HEK293 (cell line): ENCODE measurements around the gene FRMD3.

Experiments used
- CTCF ChIP-seq: fragments of 450-650 bp; formaldehyde crosslinking; IDR thresholded peaks from 2 replicates; pipeline ENCODE4 v1.5.1; 2016; ENCODE audit warnings: missing biosample characterization, missing genetic modification characterization
- MZF1 ChIP-seq: fragments of 450-650 bp; formaldehyde crosslinking; IDR thresholded peaks from 2 replicates; pipeline ENCODE4 v1.5.1; 2017; ENCODE audit warnings: missing biosample characterization, missing genetic modification characterization, borderline replicate concordance
- OVOL3 ChIP-seq: fragments of 450-650 bp; formaldehyde crosslinking; IDR thresholded peaks from 2 replicates; pipeline ENCODE4 v1.5.1; 2016; ENCODE audit warnings: missing biosample characterization, missing genetic modification characterization
- PRDM4 ChIP-seq: fragments of 450-650 bp; formaldehyde crosslinking; IDR thresholded peaks from 2 replicates; pipeline ENCODE4 v1.5.1; 2017; ENCODE audit warnings: missing biosample characterization, missing genetic modification characterization
- TCF7L2 ChIP-seq: IDR thresholded peaks from 2 replicates; pipeline ENCODE4 v1.6.1; 2011; ENCODE audit warnings: low read depth, mild to moderate bottlenecking, inconsistent platforms, low read length, moderate library complexity, borderline replicate concordance
- ZBTB20 ChIP-seq: fragments of 450-650 bp; formaldehyde crosslinking; IDR thresholded peaks from 2 replicates; pipeline ENCODE4 v1.5.1; 2016; ENCODE audit warnings: missing biosample characterization, missing genetic modification characterization
- ZNF214 ChIP-seq: fragments of 450-650 bp; formaldehyde crosslinking; IDR thresholded peaks from 2 replicates; pipeline ENCODE4 v1.5.1; 2017; ENCODE audit warnings: missing biosample characterization, mild to moderate bottlenecking, missing genetic modification characterization, borderline replicate concordance
- ZNF239 ChIP-seq: fragments of 450-650 bp; formaldehyde crosslinking; IDR thresholded peaks from 2 replicates; pipeline ENCODE4 v1.5.1; 2016; ENCODE audit warnings: missing biosample characterization, missing genetic modification characterization
- TF ChIP-seq, protein P1 (sequence below): fragments of 450-650 bp; formaldehyde crosslinking; IDR thresholded peaks from 2 replicates; pipeline ENCODE4 v1.5.1; 2016; ENCODE audit warnings: missing biosample characterization, missing genetic modification characterization, low read depth
- TF ChIP-seq, protein P2 (sequence below): fragments of 450-650 bp; formaldehyde crosslinking; IDR thresholded peaks from 2 replicates; pipeline ENCODE4 v1.5.1; 2016; ENCODE audit warnings: missing biosample characterization, missing genetic modification characterization
- TF ChIP-seq, protein P3 (sequence below): IDR thresholded peaks from 2 replicates; pipeline ENCODE4 v1.6.1; 2011; ENCODE audit warnings: mild to moderate bottlenecking, low read depth, low read length, borderline replicate concordance
- TF ChIP-seq, protein P4 (sequence below): fragments of 450-650 bp; formaldehyde crosslinking; IDR thresholded peaks from 2 replicates; pipeline ENCODE4 v1.5.1; 2016; ENCODE audit warnings: missing biosample characterization, missing genetic modification characterization
- TF ChIP-seq, protein P5 (sequence below): fragments of 450-650 bp; formaldehyde crosslinking; IDR thresholded peaks from 2 replicates; pipeline ENCODE4 v1.5.1; 2016; ENCODE audit warnings: missing biosample characterization, missing genetic modification characterization

DNA sequence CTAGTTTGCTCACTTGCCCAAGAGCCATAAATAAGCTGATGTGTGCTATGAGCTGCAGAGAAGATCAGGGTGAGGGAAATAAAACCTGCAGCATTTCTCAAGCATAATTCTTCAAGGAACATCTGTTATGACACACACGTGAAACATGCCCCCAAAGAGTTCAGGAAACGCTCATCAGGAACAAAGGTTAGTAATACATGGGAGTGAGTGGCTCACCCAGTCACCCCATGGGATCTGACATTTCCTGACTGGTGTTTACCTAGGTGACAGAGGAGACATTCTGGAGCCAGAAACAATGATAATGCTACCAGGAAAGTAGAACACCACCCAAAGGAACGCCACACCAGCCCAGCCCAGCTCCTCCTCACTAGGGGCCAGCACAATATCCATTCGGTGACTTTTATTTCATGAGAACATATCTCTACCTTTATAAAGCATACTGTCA, 66.0 kb downstream of the FRMD3 start:
- no peak for TF ChIP-seq CTCF (tag by site-specific recombination)
- TF ChIP-seq, protein P1, sequence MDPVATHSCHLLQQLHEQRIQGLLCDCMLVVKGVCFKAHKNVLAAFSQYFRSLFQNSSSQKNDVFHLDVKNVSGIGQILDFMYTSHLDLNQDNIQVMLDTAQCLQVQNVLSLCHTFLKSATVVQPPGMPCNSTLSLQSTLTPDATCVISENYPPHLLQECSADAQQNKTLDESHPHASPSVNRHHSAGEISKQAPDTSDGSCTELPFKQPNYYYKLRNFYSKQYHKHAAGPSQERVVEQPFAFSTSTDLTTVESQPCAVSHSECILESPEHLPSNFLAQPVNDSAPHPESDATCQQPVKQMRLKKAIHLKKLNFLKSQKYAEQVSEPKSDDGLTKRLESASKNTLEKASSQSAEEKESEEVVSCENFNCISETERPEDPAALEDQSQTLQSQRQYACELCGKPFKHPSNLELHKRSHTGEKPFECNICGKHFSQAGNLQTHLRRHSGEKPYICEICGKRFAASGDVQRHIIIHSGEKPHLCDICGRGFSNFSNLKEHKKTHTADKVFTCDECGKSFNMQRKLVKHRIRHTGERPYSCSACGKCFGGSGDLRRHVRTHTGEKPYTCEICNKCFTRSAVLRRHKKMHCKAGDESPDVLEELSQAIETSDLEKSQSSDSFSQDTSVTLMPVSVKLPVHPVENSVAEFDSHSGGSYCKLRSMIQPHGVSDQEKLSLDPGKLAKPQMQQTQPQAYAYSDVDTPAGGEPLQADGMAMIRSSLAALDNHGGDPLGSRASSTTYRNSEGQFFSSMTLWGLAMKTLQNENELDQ (tag by site-specific recombination) = no peak
- TF ChIP-seq, protein P2, sequence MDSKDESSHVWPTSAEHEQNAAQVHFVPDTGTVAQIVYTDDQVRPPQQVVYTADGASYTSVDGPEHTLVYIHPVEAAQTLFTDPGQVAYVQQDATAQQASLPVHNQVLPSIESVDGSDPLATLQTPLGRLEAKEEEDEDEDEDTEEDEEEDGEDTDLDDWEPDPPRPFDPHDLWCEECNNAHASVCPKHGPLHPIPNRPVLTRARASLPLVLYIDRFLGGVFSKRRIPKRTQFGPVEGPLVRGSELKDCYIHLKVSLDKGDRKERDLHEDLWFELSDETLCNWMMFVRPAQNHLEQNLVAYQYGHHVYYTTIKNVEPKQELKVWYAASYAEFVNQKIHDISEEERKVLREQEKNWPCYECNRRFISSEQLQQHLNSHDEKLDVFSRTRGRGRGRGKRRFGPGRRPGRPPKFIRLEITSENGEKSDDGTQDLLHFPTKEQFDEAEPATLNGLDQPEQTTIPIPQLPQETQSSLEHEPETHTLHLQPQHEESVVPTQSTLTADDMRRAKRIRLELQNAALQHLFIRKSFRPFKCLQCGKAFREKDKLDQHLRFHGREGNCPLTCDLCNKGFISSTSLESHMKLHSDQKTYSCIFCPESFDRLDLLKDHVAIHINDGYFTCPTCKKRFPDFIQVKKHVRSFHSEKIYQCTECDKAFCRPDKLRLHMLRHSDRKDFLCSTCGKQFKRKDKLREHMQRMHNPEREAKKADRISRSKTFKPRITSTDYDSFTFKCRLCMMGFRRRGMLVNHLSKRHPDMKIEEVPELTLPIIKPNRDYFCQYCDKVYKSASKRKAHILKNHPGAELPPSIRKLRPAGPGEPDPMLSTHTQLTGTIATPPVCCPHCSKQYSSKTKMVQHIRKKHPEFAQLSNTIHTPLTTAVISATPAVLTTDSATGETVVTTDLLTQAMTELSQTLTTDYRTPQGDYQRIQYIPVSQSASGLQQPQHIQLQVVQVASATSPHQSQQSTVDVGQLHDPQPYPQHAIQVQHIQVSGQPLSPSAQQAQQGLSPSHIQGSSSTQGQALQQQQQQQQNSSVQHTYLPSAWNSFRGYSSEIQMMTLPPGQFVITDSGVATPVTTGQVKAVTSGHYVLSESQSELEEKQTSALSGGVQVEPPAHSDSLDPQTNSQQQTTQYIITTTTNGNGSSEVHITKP = no peak
- no peak for TF ChIP-seq ZNF239 (tag by site-specific recombination)
- no peak for TF ChIP-seq ZNF214 (tag by site-specific recombination)
- TF ChIP-seq, protein P3, sequence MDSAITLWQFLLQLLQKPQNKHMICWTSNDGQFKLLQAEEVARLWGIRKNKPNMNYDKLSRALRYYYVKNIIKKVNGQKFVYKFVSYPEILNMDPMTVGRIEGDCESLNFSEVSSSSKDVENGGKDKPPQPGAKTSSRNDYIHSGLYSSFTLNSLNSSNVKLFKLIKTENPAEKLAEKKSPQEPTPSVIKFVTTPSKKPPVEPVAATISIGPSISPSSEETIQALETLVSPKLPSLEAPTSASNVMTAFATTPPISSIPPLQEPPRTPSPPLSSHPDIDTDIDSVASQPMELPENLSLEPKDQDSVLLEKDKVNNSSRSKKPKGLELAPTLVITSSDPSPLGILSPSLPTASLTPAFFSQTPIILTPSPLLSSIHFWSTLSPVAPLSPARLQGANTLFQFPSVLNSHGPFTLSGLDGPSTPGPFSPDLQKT = no peak
- TF ChIP-seq, protein P4, sequence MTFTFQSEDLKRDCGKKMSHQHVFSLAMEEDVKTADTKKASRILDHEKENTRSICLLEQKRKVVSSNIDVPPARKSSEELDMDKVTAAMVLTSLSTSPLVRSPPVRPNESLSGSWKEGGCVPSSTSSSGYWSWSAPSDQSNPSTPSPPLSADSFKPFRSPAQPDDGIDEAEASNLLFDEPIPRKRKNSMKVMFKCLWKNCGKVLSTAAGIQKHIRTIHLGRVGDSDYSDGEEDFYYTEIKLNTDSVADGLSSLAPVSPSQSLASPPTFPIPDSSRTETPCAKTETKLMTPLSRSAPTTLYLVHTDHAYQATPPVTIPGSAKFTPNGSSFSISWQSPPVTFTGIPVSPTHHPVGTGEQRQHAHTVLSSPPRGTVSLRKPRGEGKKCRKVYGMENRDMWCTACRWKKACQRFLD (tag by site-specific recombination) = no peak
- no peak for TF ChIP-seq OVOL3 (tag by site-specific recombination)
- TF ChIP-seq TCF7L2 = no peak
- no peak for TF ChIP-seq MZF1 (tag by site-specific recombination)
- no peak for TF ChIP-seq ZBTB20 (tag by site-specific recombination)
- TF ChIP-seq PRDM4 = no peak
- TF ChIP-seq, protein P5, sequence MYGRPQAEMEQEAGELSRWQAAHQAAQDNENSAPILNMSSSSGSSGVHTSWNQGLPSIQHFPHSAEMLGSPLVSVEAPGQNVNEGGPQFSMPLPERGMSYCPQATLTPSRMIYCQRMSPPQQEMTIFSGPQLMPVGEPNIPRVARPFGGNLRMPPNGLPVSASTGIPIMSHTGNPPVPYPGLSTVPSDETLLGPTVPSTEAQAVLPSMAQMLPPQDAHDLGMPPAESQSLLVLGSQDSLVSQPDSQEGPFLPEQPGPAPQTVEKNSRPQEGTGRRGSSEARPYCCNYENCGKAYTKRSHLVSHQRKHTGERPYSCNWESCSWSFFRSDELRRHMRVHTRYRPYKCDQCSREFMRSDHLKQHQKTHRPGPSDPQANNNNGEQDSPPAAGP = no peak
